HEK293 (cell line): ENCODE results near the gene WNT5B.
A peak's percentile ranks its signal among the peaks of the same experiment; 100 is the strongest.

Experiments
- EGR2 ChIP-seq: fragments of 450-650 bp; formaldehyde crosslinking; IDR thresholded peaks from 2 replicates; pipeline ENCODE4 v1.5.1; 2016; ENCODE audit warnings: low read depth, missing biosample characterization, missing genetic modification characterization
- GLI2 ChIP-seq: fragments of 450-650 bp; formaldehyde crosslinking; IDR thresholded peaks from 2 replicates; pipeline ENCODE4; 2017; ENCODE audit warnings: missing biosample characterization, missing genetic modification characterization, low read depth, borderline replicate concordance
- KLF10 ChIP-seq: fragments of 450-650 bp; IDR thresholded peaks from 2 replicates; pipeline ENCODE4 v1.5.1; 2018; ENCODE audit warnings: missing biosample characterization, mild to moderate bottlenecking, missing genetic modification characterization
- KLF16 ChIP-seq: fragments of 450-650 bp; formaldehyde crosslinking; IDR thresholded peaks from 2 replicates; pipeline ENCODE4 v1.5.1; 2017; ENCODE audit warnings: missing biosample characterization, missing genetic modification characterization
- MZF1 ChIP-seq: fragments of 450-650 bp; formaldehyde crosslinking; IDR thresholded peaks from 2 replicates; pipeline ENCODE4 v1.5.1; 2017; ENCODE audit warnings: missing biosample characterization, missing genetic modification characterization, borderline replicate concordance
- OSR2 ChIP-seq: fragments of 450-650 bp; formaldehyde crosslinking; IDR thresholded peaks from 2 replicates; pipeline ENCODE4 v1.5.1; 2016; ENCODE audit warnings: missing biosample characterization, missing genetic modification characterization
- ZBTB48 ChIP-seq: fragments of 450-650 bp; formaldehyde crosslinking; IDR thresholded peaks from 2 replicates; pipeline ENCODE4 v1.5.1; 2016; ENCODE audit warnings: missing biosample characterization, missing genetic modification characterization
- ZBTB7A ChIP-seq: fragments of 450-650 bp; formaldehyde crosslinking; IDR thresholded peaks from 2 replicates; pipeline ENCODE4 v1.5.1; 2016; ENCODE audit warnings: low read depth, missing biosample characterization, missing genetic modification characterization
- ZEB2 ChIP-seq: fragments of 450-650 bp; formaldehyde crosslinking; IDR thresholded peaks from 2 replicates; pipeline ENCODE4 v1.5.1; 2016; ENCODE audit warnings: missing biosample characterization, missing genetic modification characterization
- ZFP3 ChIP-seq: fragments of 450-650 bp; formaldehyde crosslinking; IDR thresholded peaks from 2 replicates; pipeline ENCODE4 v1.5.1; 2016; ENCODE audit warnings: low read depth, missing biosample characterization, missing genetic modification characterization
- ZNF132 ChIP-seq: fragments of 450-650 bp; formaldehyde crosslinking; IDR thresholded peaks from 2 replicates; pipeline ENCODE4 v1.5.1; 2017; ENCODE audit warnings: missing biosample characterization, missing genetic modification characterization, borderline replicate concordance
- ZNF138 ChIP-seq: fragments of 450-650 bp; formaldehyde crosslinking; IDR thresholded peaks from 2 replicates; pipeline ENCODE4 v1.5.1; 2016; ENCODE audit warnings: missing biosample characterization, missing genetic modification characterization, borderline replicate concordance
- ZNF16 ChIP-seq: fragments of 450-650 bp; formaldehyde crosslinking; IDR thresholded peaks from 2 replicates; pipeline ENCODE4 v1.5.1; 2016; ENCODE audit warnings: low read depth, missing biosample characterization, missing genetic modification characterization
- ZNF184 ChIP-seq: fragments of 450-650 bp; IDR thresholded peaks from 2 replicates; pipeline ENCODE4 v1.5.1; 2018; ENCODE audit warnings: missing biosample characterization, mild to moderate bottlenecking, missing genetic modification characterization
- ZNF214 ChIP-seq: fragments of 450-650 bp; formaldehyde crosslinking; IDR thresholded peaks from 2 replicates; pipeline ENCODE4 v1.5.1; 2017; ENCODE audit warnings: missing biosample characterization, mild to moderate bottlenecking, missing genetic modification characterization, borderline replicate concordance
- ZNF221 ChIP-seq: fragments of 450-650 bp; formaldehyde crosslinking; IDR thresholded peaks from 2 replicates; pipeline ENCODE4 v1.5.1; 2017; ENCODE audit warnings: missing biosample characterization, missing genetic modification characterization, borderline replicate concordance
- ZNF223 ChIP-seq: fragments of 450-650 bp; formaldehyde crosslinking; IDR thresholded peaks from 2 replicates; pipeline ENCODE4 v1.5.1; 2016; ENCODE audit warnings: missing biosample characterization, missing genetic modification characterization
- ZNF239 ChIP-seq: fragments of 450-650 bp; formaldehyde crosslinking; IDR thresholded peaks from 2 replicates; pipeline ENCODE4 v1.5.1; 2016; ENCODE audit warnings: missing biosample characterization, missing genetic modification characterization
- ZNF292 ChIP-seq: fragments of 450-650 bp; formaldehyde crosslinking; IDR thresholded peaks from 2 replicates; pipeline ENCODE4 v1.5.1; 2016; ENCODE audit warnings: low read depth, missing biosample characterization, missing genetic modification characterization, borderline replicate concordance
- ZNF302 ChIP-seq: fragments of 450-650 bp; formaldehyde crosslinking; IDR thresholded peaks from 2 replicates; pipeline ENCODE4 v1.5.1; 2016; ENCODE audit warnings: missing biosample characterization, missing genetic modification characterization, low read depth
- ZNF350 ChIP-seq: fragments of 450-650 bp; formaldehyde crosslinking; IDR thresholded peaks from 2 replicates; pipeline ENCODE4 v1.5.0; 2017; ENCODE audit warnings: missing biosample characterization, mild to moderate bottlenecking, missing genetic modification characterization
- ZNF510 ChIP-seq: fragments of 450-650 bp; formaldehyde crosslinking; IDR thresholded peaks from 2 replicates; pipeline ENCODE4 v1.5.1; 2018; ENCODE audit warnings: mild to moderate bottlenecking, missing genetic modification characterization, missing biosample characterization; ENCODE audit not compliant: insufficient replicate concordance
- ZNF558 ChIP-seq: fragments of 450-650 bp; formaldehyde crosslinking; IDR thresholded peaks from 2 replicates; pipeline ENCODE4 v1.5.1; 2016; ENCODE audit warnings: missing biosample characterization, missing genetic modification characterization
- ZNF776 ChIP-seq: fragments of 450-650 bp; formaldehyde crosslinking; IDR thresholded peaks from 2 replicates; pipeline ENCODE4 v1.5.0; 2017; ENCODE audit warnings: missing biosample characterization, missing genetic modification characterization, borderline replicate concordance
- ZNF777 ChIP-seq: fragments of 450-650 bp; formaldehyde crosslinking; IDR thresholded peaks from 2 replicates; pipeline ENCODE4 v1.5.1; 2017; ENCODE audit warnings: missing biosample characterization, missing genetic modification characterization, borderline replicate concordance
- ZSCAN23 ChIP-seq: fragments of 450-650 bp; formaldehyde crosslinking; IDR thresholded peaks from 2 replicates; pipeline ENCODE4 v1.5.1; 2016; ENCODE audit warnings: missing biosample characterization, missing genetic modification characterization
- TF ChIP-seq, protein P1 (sequence below): fragments of 450-650 bp; formaldehyde crosslinking; IDR thresholded peaks from 2 replicates; pipeline ENCODE4 v1.5.1; 2016; ENCODE audit warnings: missing biosample characterization, missing genetic modification characterization, low read depth
- TF ChIP-seq, protein P2 (sequence below): fragments of 450-650 bp; formaldehyde crosslinking; IDR thresholded peaks from 2 replicates; pipeline ENCODE4 v1.5.1; 2016; ENCODE audit warnings: missing biosample characterization, missing genetic modification characterization
- TF ChIP-seq, protein P3 (sequence below): fragments of 450-650 bp; formaldehyde crosslinking; IDR thresholded peaks from 2 replicates; pipeline ENCODE4 v1.5.1; 2016; ENCODE audit warnings: missing biosample characterization, missing genetic modification characterization
- TF ChIP-seq, protein P4 (sequence below): fragments of 450-650 bp; formaldehyde crosslinking; IDR thresholded peaks from 2 replicates; pipeline ENCODE4 v1.5.1; 2016; ENCODE audit warnings: missing biosample characterization, missing genetic modification characterization
- TF ChIP-seq, protein P5 (sequence below): fragments of 450-650 bp; formaldehyde crosslinking; IDR thresholded peaks from 2 replicates; pipeline ENCODE4 v1.5.1; 2017; ENCODE audit warnings: missing biosample characterization, missing genetic modification characterization
- TF ChIP-seq, protein P6 (sequence below): fragments of 450-650 bp; formaldehyde crosslinking; IDR thresholded peaks from 2 replicates; pipeline ENCODE4 v1.5.1; 2017; ENCODE audit warnings: missing biosample characterization, missing genetic modification characterization

WNT5B gene

DNA sequence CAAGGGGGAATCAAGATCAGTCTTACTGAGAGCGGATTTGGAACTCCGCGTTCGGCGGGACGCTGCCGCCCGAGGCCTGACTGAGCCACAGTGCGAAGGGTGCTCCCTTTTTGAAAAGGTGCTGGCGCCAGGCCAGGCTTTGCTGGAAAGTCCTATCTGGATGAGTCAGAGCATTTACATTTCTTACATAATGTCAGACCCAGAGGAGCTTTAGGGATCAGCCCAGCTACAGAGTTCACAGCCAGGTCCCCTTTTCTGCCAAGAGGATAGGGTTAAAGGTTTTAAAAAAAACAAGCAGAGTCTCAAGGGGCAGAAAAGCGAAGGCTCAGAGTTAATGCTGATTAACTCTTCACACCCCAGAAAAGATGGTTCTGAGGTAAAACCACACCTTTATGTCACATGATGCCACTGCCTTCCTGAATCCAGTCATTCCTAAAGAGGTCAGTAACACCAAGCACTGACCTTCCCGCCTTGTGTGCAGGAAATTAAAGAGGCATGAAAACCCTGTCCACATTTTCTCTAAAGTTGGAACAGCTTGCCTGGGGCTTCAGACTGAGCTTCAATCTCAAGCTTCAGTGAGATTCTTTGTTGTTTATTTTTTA is 22.9 kb upstream of the WNT5B start (continued):
- TF ChIP-seq, protein P1, sequence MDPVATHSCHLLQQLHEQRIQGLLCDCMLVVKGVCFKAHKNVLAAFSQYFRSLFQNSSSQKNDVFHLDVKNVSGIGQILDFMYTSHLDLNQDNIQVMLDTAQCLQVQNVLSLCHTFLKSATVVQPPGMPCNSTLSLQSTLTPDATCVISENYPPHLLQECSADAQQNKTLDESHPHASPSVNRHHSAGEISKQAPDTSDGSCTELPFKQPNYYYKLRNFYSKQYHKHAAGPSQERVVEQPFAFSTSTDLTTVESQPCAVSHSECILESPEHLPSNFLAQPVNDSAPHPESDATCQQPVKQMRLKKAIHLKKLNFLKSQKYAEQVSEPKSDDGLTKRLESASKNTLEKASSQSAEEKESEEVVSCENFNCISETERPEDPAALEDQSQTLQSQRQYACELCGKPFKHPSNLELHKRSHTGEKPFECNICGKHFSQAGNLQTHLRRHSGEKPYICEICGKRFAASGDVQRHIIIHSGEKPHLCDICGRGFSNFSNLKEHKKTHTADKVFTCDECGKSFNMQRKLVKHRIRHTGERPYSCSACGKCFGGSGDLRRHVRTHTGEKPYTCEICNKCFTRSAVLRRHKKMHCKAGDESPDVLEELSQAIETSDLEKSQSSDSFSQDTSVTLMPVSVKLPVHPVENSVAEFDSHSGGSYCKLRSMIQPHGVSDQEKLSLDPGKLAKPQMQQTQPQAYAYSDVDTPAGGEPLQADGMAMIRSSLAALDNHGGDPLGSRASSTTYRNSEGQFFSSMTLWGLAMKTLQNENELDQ: no peak
- TF ChIP-seq, protein P2, sequence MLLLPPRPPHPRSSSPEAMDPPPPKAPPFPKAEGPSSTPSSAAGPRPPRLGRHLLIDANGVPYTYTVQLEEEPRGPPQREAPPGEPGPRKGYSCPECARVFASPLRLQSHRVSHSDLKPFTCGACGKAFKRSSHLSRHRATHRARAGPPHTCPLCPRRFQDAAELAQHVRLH (tag by site-specific recombination): no peak
- TF ChIP-seq KLF16 (tag by site-specific recombination): no peak
- TF ChIP-seq ZNF777 (tag by site-specific recombination): no peak
- TF ChIP-seq OSR2 (tag by site-specific recombination): no peak
- TF ChIP-seq ZNF558 (tag by site-specific recombination): 0 out of 2 replicates have a peak, but pooled peaks have one; percentile 15
- TF ChIP-seq, protein P3, sequence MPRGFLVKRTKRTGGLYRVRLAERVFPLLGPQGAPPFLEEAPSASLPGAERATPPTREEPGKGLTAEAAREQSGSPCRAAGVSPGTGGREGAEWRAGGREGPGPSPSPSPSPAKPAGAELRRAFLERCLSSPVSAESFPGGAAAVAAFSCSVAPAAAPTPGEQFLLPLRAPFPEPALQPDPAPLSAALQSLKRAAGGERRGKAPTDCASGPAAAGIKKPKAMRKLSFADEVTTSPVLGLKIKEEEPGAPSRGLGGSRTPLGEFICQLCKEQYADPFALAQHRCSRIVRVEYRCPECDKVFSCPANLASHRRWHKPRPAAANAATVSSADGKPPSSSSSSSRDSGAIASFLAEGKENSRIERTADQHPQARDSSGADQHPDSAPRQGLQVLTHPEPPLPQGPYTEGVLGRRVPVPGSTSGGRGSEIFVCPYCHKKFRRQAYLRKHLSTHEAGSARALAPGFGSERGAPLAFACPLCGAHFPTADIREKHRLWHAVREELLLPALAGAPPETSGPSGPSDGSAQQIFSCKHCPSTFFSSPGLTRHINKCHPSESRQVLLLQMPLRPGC (tag by site-specific recombination): no peak
- TF ChIP-seq, protein P4, sequence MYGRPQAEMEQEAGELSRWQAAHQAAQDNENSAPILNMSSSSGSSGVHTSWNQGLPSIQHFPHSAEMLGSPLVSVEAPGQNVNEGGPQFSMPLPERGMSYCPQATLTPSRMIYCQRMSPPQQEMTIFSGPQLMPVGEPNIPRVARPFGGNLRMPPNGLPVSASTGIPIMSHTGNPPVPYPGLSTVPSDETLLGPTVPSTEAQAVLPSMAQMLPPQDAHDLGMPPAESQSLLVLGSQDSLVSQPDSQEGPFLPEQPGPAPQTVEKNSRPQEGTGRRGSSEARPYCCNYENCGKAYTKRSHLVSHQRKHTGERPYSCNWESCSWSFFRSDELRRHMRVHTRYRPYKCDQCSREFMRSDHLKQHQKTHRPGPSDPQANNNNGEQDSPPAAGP: no peak
- TF ChIP-seq KLF10 (tag by site-specific recombination): peak; percentile 75; the same call in 1 of the 2 replicates
- no peak for TF ChIP-seq EGR2
- TF ChIP-seq ZNF138 (tag by site-specific recombination): no peak
- no peak for TF ChIP-seq ZNF776 (tag by site-specific recombination)
- TF ChIP-seq ZNF221: no peak
- no peak for TF ChIP-seq ZNF302 (tag by site-specific recombination)
- TF ChIP-seq ZNF132 (tag by site-specific recombination): no peak
- TF ChIP-seq ZEB2 (tag by site-specific recombination): peak; percentile 25; the same call in 1 of the 2 replicates
- TF ChIP-seq, protein P5, sequence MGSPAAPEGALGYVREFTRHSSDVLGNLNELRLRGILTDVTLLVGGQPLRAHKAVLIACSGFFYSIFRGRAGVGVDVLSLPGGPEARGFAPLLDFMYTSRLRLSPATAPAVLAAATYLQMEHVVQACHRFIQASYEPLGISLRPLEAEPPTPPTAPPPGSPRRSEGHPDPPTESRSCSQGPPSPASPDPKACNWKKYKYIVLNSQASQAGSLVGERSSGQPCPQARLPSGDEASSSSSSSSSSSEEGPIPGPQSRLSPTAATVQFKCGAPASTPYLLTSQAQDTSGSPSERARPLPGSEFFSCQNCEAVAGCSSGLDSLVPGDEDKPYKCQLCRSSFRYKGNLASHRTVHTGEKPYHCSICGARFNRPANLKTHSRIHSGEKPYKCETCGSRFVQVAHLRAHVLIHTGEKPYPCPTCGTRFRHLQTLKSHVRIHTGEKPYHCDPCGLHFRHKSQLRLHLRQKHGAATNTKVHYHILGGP (tag by site-specific recombination): peak; percentile 88
- TF ChIP-seq MZF1 (tag by site-specific recombination): peak; percentile 91
- TF ChIP-seq ZNF239 (tag by site-specific recombination): no peak
- 0 out of 2 replicates have a peak, but pooled peaks have one; percentile 5 for TF ChIP-seq ZSCAN23 (tag by site-specific recombination)
- TF ChIP-seq, protein P6, sequence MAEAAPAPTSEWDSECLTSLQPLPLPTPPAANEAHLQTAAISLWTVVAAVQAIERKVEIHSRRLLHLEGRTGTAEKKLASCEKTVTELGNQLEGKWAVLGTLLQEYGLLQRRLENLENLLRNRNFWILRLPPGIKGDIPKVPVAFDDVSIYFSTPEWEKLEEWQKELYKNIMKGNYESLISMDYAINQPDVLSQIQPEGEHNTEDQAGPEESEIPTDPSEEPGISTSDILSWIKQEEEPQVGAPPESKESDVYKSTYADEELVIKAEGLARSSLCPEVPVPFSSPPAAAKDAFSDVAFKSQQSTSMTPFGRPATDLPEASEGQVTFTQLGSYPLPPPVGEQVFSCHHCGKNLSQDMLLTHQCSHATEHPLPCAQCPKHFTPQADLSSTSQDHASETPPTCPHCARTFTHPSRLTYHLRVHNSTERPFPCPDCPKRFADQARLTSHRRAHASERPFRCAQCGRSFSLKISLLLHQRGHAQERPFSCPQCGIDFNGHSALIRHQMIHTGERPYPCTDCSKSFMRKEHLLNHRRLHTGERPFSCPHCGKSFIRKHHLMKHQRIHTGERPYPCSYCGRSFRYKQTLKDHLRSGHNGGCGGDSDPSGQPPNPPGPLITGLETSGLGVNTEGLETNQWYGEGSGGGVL: no peak
- TF ChIP-seq ZNF350: no peak
- 0 out of 2 replicates have a peak, but pooled peaks have one; percentile 1 for TF ChIP-seq ZBTB7A (tag by site-specific recombination)
- TF ChIP-seq ZNF214: no peak
- peak; percentile 93 for TF ChIP-seq ZBTB48 (tag by site-specific recombination)
- TF ChIP-seq ZNF184: peak; percentile 88
- TF ChIP-seq ZFP3 (tag by site-specific recombination): no peak
- no peak for TF ChIP-seq ZNF292 (tag by site-specific recombination)
- no peak for TF ChIP-seq ZNF16 (tag by site-specific recombination)
- TF ChIP-seq GLI2 (tag by site-specific recombination): no peak
- TF ChIP-seq ZNF510: no peak
- no peak for TF ChIP-seq ZNF223 (tag by site-specific recombination)
